NCI-H1105 (cell line): ENCODE data around the gene PTPA.
"Not testable (repeated sequence)": the region's sequence is repeated elsewhere in the genome, so short reads cannot be mapped to it uniquely, and the experiment has no call there.

ENCODE experiments used
- DNase-seq: peaks from one replicate; lab custom pipeline; 2025; lab: John Stamatoyannopoulos, UW

PTPA gene

DNA sequence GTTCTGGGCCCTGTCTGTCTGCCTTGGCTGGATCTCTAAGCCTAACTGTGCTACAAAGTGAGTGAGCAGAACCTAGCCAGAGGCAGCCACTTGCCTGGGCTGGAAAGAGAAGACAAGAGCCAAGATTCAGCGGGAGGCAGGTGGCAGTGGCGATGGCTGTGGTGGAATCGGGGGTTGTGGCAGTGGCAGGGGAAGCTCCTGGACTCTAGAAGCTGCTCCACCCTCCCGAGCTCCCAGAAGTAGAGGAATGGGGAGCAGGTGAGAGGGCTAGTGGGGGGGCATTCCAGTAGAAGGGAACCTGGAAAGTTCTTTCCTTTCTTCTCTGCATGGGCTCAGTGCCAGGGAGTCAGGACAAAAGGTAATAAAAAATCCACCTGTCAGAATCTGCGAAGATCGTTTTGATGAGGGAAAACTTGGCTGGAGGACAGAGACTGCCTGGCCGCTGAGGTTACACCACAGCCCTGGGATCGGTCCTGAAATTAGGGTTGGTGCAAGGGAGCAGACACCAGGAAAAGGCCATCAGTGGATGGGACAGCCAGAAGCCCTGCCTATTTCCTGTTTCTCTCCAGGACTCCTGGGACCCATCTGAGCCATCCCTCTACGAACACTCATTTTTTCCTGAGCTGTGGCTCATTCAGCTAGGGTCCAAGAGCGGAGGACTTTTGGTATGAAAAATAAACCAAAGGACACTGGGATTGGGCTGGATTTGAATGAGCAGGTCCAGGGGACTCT lies 2.2 kb upstream of the PTPA start:
- peak; percentile 74 for DNase-seq

DNA sequence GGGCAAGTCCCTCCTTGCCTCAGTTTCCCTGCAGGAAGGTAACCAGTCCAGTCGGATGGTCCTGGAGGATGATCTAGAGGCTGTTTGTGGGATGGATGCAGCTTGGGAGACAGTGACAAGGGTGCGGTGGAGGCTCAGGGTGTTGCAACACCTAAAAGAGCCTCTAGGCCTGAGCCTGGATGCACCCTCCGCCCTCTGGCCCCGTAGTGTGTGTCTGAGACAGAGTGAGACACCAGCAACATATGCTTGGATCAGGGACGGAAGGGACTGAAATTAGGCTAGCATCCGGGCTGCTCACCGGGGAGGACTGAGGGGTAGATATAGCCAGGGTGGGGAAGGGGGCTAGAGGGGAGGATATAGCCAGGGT lies 1.7 kb upstream of the PTPA start:
- DNase-seq = no peak

DNA sequence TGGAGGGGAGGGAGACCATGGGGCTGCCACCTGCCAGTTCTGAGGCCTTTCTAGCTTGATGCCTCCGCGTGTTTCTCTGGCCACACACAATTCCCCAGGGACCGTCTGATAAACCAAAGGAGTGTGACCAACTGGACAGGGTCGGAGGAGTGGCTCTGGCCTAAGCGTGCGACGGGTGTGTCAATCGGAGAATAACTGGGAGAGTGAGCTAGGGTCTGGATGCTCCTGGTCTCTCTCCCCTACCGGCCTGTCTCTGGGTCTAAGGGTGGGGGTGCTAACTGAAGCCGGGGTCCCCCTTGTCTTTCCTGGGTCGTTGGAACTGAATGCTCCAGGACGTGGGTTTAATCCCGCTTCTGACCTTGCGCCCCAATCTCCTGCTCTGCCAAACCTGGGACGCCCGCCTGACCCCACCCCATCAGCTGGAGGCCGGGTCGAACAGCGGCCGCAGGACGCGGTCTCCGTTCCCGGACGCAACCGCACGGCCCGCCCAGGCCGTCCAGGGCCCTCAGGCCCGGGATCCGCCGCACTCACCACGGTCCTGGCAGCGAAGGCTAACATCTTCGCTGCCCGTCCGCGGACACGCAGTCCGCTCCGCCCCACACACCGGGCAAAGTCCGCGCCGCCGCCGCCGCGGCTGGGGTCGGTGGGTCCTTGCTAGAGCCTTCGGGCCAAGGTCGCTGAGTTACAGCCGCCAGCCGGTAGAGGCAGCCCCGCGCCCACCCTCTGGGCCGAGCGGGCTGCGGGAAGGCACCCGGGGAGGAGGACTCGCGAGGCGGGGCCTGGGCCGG lies 1.1 kb upstream of the PTPA start:
- DNase-seq = no peak

DNA sequence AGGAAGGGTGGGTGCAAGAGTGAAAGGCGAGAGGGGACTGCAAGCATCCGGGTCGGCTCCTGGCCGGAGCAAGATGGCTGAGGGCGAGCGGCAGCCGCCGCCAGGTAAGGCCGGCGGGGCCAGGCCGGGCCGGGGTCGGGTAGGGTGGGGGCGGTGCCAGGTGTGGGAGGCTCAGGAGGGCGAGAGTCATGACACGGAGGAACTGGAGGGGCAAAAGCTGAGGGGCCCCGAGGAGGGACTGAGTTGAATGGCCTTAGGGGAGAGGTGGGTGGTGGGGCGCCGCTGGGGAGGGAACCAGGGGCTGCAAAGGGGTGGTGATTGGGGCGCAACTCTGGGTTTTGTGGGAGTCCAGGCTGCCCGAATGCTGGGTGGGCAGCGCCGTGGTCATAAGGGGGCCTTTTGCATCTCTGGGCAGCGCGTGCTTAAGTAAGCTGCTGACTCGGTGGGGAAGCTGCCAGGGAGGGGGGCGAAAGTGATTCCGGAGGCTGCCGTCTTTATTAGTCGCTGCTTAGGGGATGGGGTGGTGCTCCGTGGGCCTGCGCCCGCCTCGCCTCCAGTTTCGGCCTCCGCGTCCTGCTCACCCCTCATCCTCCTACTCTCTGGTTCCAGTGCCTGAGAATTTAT lies 425 bp downstream of the PTPA start:
- no peak for DNase-seq

DNA sequence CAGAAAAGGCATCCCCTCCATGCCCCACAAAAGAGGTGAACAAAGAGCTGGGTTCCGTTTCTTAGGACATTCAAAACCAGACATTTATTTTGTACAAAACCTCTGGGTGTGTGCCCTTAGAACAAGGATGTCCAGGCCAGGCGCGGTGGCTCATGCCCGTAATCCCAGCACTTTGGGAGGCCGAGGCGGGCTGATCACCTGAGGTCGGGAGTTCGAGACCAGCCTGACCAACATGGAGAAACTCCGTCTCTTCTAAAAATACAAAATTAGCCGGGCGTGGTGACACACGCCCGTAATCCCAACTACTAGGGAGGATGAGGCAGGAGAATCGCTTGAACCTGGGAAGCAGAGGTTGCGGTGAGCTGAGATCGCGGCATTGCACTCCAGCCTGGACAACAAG lies 1.3 kb downstream of the PTPA start:
- DNase-seq = not testable (repeated sequence)

DNA sequence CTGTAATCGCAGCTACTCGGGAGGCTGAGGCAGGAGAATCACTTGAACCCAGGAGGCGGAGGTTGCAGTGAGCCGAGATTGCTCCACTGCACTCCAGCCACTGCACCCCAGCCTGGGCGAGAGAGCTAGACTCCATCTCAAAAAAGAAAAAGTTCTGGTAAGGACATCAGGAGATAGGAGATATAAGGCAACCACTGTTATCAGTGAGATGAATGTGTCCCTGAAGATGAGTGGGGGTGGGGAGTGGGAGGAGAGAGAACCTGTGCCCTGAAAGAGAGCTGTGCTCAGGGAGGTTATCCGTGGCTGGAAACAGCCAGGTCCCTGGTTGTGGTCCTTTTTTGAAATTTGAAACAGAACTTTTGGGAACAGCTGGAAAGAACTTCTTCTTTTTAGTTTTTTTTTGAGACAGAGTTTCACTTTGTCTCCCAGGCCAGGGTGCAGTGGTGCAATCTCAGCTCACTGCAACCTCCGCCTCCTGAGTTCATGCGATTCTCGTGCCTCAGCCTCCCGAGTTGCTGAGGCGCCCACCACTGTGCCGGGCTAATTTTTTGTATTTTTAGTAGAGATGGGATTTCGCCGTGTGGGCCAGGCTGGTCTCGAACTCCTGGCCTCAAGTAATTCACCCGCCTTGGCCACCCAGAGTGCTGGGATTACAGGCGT lies 2.6 kb downstream of the PTPA start:
- DNase-seq = no peak

DNA sequence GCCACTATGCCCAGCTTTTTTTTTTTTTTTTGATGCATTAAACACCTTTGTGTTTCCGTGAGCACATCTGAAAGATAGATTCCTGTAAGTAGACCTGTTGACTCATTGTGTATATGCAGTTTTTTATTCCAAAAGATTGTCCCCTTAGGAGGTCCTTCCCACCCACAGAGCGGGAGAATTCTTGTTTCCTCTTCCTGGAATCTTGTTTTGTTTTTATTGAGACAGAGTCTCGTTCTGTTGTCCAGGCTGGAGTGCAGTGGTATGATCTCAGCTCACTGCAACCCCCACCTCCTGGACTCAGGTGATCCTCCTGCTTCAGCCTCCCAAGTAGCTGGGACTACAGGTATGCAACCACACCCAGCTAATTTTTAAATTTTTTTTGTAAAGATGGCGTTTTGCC lies 7.6 kb downstream of the PTPA start:
- no peak for DNase-seq

DNA sequence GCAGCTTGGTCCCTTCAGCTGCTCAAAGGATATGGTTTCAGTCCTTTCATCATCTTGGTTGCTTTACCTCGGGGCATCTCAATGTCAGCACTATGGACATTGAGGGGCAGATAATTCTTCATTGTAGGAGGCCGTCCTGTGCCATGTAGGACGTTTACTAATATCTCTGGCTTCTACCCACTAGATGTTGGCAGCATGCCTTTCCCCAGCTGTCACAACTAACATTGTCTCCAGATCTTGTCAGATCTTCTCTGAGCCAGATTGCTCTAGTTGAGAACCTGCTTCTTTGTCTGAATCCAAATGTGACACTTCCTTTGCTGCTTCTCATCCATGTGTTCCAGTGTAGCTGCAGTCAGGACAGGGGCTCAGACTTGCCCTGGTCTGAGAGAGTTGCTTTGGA lies 10.3 kb downstream of the PTPA start:
- DNase-seq = no peak

DNA sequence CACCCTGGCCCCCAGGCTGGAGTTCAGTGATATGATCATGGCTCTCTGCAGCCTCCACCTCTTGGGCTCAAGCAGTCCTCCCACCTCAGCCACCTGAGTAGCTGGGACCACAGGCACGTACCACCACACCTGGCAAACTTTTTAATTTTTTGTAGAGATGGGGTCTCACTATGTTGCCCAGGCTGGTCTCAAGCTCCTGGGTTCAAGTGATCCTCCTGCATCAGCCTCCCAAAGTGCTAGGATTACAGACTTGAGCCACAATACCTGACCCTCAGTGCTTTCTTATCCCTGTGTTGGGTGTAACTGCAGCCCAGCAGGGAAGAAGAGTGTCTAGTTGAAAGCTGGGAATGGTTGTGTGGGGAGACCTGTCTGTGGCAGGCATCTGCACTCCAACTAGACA lies 10.9 kb downstream of the PTPA start:
- DNase-seq = no peak

DNA sequence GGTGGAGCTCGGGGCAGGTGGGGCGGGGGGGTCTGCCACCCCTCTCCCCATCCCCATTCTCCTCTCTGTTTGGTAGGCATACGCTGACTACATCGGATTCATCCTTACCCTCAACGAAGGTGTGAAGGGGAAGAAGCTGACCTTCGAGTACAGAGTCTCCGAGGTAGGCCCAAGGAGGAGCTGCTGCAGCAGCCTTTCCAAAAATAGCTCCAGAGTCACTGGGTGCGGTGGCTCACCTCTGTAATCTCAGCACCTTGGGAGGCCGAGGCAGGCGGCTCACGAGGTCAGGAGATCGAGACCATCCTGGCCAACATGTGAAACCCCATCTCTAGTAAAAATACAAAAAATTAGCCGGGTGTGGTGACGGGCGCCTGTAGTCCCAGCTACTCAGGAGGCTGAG lies 11.8 kb downstream of the PTPA start:
- not testable (repeated sequence) for DNase-seq

DNA sequence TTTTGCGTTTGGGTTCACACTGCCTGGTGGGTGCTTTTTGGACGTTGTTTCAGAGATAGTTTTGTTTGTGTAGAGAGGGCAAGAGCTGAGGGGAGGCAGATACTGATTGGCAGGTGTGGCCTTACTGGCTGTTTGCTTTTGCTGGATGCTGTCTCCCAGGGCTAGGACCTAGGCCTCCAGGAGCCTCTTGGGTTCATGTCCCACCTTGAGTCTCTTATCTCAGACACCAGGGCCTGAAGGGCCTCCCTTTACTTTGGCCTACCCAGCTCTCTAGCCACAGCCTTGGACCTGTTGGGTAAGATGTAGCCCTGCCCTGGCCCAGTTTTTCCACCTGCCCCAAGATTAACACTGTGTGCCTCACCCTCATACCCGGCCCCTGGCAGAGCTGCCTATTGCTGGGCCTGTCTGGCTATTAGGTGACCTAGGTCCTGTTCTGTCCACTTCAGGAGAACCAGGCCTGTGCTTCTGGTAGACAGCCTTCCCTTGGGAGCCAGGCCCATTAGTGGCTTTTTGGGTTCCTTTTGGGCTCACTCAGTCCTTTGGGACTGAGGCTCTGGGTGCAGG lies 13.4 kb downstream of the PTPA start:
- no peak for DNase-seq

DNA sequence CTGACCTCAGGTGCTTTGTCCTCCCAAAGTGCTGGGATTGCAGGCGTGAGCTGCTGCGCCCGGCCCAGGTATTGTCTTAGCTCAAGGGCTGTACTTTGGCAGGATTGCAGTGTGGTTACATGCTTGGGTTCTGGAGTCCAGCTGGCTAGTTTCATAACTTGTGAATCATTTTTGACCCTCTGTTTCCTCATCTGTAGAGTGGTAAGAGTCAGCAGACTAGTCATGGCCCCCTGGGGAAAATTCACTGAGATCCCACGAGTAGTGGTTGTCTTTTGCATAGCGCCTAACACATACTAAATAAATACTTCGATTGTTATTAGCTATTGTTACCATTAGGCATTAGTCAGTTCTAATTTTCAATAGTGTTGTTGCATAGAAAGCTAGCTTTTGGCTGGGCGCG lies 14.3 kb downstream of the PTPA start:
- no peak for DNase-seq

DNA sequence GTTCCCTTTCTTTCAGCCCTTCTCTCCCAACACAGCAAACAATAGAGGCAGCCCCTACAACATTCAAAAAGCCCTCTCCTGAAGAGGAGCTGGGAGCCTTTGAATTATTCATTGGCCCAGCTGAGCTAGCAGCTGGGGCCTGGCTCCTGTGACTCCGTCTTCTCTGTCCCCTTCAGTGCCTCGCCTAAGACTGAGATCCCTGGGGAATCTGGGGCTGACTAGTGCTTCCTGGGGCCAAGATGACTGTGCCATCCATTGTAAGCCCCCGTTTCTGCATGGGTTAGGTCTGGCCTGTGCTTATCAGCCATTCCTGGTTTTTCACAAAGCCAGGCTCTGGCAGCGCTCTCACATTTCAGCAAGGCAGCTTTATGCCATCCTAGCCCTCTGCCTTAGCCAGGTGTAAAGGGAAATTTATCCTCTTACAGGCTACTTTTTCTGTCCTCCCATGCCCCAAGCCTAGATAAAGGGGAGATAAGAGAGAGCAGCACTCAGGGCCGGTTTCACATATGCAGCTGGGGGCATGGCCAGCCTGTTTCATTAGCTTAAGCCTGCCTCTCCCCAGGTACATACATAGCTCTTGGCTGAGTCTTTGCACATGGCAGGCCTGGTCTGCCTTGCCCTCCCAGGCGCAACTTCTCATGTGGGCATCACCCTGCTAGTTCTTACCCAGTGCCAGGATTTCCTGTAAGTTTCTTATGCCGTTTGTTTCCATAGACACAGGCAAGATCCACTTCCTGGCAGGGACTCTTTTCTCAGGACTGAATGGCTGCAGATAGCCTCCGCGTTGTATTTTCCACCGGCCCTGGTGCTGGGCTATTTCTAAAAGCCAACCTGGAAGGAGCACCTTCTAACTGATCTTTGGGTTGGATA lies 15.8 kb downstream of the PTPA start:
- DNase-seq = no peak

DNA sequence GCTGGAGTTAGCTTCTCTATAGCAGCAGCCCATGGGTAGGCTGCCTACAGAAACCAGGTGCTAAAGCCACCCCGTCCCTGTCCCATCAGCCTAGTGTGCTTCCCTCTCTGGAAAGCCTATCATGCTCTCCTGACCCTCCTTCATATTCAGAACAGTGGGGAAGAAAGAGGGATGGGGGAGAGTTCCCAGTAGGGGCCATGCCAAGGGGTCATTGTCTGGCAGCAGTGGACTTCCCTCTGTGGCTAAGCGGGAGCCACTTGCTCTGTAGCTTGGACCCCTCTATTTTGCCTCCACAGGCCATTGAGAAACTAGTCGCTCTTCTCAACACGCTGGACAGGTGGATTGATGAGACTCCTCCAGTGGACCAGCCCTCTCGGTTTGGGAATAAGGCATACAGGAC lies 17.5 kb downstream of the PTPA start:
- no peak for DNase-seq

DNA sequence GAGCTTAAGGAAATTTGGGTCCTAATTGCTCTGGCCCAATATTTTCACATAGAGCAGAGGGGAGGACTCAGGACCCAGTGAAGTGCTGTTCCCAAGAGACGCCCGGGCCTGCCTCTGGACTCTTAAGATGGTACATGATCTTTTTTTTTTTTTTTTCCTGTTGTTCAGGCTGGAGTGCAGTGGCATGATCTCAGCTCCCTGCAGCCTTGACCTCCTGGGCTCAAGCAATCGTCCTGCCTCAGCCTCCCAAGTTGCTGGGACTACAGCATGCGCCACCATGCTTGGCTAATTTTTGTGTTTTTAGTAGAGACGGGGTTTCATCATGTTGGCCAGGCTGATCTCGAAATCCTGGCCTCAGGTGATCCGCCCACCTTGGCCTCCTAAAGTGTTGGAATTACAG lies 19.1 kb downstream of the PTPA start:
- not testable (repeated sequence) for DNase-seq

DNA sequence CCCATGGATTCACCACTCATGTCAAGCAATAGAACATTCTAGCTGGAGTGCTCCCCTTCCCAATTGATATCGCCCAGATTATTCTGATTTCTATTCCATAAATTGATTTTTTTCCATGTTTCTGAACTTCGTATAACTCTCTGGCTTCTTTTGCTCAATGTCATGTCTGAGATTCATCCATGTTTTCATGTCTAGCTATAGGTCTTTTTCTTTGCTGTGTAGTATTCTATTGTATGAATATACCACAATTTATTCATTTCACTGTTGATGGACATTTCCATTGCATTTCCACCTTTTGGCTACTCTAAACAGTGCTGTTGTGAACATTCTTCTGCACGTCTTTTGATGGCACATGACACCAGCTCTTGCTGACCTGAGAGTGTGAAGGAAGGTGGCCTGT lies 19.6 kb downstream of the PTPA start:
- no peak for DNase-seq

DNA sequence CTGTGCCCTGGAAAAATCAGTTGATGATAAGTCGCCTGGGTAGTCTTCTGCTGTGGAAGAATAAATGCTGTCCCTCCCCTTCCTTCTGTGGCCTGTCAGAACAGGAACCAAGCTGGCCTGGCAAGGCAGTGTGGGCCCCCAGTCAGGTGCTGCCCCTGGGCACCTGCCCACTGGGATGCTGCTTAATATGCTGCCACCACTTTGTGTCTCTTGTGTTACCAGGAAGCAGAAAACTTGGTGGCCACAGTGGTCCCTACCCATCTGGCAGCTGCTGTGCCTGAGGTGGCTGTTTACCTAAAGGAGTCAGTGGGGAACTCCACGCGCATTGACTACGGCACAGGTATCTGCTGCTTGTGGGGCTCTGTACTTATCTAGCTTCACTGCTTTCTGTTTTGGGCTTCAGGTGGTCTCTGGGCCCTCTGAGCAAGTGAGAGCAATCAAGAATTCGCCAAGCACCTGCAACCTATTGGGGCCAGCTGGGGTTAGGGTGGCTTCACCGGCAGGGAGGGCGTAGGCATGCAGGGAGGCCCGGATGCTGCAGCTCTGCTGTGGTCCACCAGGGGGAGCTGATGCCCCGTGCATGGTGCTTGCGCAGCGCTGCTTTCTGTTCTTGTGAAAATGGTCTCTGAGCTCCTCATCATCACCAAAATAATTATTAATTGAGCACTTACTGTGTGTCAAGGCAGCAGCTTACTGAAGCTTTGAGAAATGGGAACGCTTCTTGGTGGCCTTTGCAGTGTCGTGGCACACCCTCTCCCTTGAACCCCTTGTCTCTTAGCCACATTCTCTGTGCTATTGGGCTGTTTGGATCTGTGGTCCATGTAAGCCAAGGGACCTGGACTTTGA lies 20.3 kb downstream of the PTPA start:
- peak; percentile 55 for DNase-seq

DNA sequence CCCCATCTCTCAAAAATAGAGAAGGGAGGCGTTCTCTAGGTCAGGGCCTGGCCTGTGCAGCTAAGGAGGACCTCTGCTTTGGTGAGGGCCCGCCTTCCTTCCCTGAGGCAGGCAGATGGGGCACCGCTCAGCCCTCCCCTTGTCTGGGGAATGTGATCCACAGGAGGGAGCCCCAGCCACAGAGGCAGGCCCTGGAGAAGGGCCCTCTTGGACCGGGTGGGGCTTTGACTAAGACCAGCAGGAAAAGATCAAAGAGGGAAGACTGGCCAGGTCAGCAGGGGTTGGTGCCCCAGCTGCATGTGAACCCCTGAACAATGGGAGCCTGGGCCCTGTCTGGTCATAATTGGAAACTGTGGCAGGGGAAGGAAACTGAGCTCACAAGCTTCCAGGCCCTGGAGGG lies 21.9 kb downstream of the PTPA start:
- no peak for DNase-seq

DNA sequence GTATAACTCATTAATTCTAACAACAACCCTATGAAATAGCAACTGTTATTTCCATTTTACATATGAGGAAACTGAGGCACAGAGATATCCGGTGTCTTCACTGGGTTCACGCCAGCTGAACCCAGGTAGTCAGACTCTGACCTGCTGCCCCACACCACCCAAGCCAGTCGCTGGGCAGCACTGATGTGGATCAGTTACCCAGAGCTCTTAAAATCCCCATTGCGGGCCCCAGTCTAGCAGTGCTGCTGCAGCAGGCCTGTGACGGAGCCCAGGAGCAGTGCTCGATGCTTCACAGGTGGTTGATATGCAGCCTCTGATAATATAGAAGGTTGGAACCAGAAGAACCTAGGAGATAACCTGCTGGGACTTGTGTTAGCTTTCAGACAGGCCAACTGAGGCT lies 24.3 kb downstream of the PTPA start:
- no peak for DNase-seq

DNA sequence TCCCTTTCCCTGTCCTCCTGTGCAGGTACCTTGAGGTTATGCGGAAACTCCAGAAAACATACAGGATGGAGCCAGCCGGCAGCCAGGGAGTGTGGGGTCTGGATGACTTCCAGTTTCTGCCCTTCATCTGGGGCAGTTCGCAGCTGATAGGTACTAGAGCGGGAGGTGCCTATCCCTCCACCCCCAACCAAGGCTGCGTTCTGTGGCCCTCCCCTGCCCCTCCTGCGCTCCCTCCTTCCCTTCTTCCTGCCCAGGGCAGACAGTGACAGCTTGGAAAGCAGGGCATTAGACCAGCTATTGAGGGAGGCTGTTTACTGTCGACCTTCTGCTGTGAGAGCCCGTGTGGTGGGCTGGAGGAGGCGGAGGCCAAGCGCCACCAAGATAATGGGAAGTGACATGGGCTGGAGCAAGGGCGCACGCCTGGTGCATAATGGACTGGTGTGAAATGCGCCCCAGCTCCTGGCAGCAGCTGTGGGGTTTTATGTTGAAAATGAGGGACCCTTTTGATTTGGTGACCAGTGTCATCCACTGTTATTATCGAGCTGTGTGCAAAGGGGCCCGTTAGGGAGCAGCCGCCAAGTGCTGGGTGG lies 25.3 kb downstream of the PTPA start:
- no peak for DNase-seq
